CD1c-positive myeloid dendritic cell (primary cell): Measurements from ENCODE around the gene FUT7.
A peak's percentile ranks its signal among the peaks of the same experiment; 100 is the strongest.

Experiments
- DNase-seq: peaks from one replicate; pipeline ENCODE4 v3.0.0-alpha.2; 2016; ENCODE audit errors: extremely low spot score

FUT7 gene

GRCh38 chr9:137002646-137003041 lies 29.2 kb downstream of the FUT7 start:
- no peak for DNase-seq

GRCh38 chr9:137001857-137002645 lies 29.8 kb downstream of the FUT7 start:
- no peak for DNase-seq

- peak; percentile 72 for DNase-seq
Observed at GRCh38 chr9:137000177-137000930, 31.5 kb downstream of the FUT7 start.

DNA sequence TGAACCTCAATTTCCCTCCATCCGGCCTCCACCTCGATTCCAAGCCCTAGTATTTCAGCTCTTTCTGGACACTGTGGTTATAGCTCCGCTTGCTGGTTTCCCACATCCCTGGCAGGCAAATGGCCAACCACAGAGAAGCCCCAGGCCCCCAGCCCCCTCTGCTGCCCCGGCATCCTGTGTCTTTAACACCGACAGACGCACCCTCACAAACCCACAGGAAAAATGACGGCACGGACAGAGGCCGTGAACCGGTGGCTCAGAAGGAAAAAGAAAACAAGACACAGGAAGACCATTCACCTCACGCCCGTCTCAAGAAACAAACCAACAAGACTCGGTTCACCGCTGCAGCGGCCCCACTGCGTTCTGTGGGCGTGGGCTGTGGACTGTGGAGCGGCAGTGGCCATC lies 34.1 kb downstream of the FUT7 start:
- DNase-seq, result no peak

GRCh38 chr9:136997371-136997770 lies 34.5 kb downstream of the FUT7 start:
- DNase-seq, result no peak

GRCh38 chr9:136996361-136997292 lies 35.3 kb downstream of the FUT7 start, which contains the start of gene CLIC3:
Gene CLIC3 (minus strand): TSS chr9:136996568. CDS start chr9:136996543, 25 bp downstream.
- peak; percentile 56 for DNase-seq

- no peak for DNase-seq
Observed at GRCh38 chr9:136995772-136996311, 36.0 kb downstream of the FUT7 start.

GRCh38 chr9:136995362-136995761 lies 36.5 kb downstream of the FUT7 start:
- DNase-seq, result no peak

DNA sequence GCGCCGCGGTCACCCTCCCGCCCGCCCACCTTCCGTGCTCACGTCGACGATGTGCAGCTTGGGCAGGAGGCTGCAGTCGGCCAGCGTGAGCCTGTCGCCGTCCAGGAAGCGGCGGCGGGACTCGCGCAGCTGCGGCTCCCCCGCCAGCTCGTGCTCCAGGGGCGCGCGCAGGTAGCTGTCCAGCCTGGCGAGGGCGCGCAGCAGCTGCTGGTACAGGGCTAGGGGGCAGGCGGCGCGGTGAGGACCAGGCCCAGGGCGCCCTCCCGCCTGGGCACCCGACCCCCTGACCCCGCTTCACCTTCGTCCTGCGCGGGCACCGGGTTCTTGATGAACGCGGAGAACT lies 37.0 kb downstream of the FUT7 start:
- DNase-seq, result no peak

GRCh38 chr9:136994180-136994887 lies 37.6 kb downstream of the FUT7 start:
- DNase-seq, result no peak

DNA sequence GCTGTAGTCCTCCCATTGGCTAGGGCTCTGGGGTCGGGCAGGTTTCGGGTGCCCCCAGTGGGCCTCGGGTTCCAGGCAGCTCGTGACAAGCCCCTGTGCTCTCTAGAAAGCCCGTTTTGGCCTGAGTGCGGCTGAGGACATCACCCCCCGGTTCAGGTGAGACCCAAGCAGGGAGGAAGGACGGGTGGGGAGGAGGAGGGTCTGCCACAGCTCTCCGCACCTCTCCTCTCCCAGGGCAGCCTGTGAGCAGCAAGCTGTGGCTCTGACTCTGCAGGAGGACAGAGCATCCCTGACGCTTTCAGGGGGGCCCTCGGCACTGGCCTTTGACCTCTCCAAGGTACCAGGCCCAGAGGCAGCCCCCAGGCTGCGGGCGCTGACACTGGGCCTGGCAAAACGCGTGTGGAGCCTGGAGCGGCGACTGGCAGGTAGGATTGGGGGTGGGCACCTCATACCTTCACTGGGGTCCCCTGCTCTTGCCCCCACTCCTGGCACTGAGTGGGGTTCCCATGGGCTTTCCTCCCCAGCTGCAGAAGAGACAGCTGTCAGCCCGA lies 39.0 kb downstream of the FUT7 start:
- no peak for DNase-seq

DNA sequence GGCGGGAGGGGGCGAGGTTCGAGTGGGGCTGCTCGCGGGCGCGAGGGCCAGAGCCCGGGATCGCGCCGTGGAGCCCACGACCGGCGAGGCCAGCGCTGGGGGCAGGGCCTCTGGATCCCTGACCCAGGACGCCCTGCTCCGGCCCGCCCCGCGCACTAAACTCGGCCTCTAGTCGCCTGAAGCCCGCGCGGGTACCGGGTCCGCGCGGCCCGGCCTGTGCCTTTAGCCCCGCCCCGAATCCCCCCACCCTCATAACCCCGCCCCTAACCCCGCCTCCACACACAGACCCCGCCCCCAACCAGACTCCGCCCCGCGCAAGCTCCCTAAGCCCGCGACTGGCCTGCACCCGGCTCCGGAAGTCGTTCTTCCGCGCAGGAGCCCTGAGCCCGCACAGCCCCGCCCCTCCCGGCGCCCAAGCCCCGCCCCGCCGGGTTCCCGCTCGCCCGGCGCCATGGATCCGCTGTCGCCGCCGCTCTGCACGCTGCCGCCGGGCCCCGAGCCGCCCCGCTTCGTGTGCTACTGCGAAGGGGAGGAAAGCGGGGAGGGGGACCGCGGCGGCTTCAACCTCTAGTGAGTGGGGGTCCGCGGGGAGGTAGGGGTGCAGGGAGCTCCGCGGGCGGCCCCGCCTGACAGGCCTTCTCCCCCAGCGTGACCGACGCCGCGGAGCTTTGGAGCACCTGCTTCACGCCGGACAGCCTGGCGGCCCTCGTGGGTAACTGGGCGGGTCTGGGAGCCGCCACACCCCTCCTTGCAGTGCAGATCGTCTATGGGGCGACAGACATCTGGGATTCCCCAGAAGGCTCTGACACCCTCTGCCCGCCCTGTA lies 39.7 kb downstream of the FUT7 start, which contains the start of gene PAXX:
PAXX (plus strand) TSS at position 430 of the 826 bp plus-strand sequence; CDS start at position 452, 22 bp downstream.
- DNase-seq, result peak; percentile 95

- no peak for DNase-seq
Observed at GRCh38 chr9:136990242-136990911, 41.5 kb downstream of the FUT7 start.

DNA sequence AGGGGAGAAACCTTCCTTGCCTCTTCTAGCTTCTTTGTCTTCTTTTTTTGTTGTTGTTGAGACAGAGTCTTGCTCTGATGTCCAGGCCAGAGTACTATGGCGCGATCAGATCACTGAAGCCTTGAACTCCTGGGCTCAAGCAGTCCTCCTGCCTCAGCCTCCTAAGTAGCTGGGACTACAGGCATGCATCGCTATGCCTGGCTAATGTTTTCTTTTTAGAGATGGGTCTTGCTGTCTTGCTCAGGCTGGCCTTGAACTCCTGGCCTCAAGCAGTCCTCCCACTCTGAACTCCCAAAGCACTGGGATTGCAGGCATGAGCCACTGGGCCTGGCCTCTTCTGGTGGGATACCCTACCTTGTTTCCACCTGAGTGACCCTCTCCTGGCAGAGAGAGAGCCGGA lies 43.0 kb downstream of the FUT7 start:
- DNase-seq, result no peak

GRCh38 chr9:136985853-136986252 lies 46.0 kb downstream of the FUT7 start:
- DNase-seq, result no peak

- DNase-seq, result no peak
Observed at GRCh38 chr9:136985027-136985602, 46.8 kb downstream of the FUT7 start.

DNA sequence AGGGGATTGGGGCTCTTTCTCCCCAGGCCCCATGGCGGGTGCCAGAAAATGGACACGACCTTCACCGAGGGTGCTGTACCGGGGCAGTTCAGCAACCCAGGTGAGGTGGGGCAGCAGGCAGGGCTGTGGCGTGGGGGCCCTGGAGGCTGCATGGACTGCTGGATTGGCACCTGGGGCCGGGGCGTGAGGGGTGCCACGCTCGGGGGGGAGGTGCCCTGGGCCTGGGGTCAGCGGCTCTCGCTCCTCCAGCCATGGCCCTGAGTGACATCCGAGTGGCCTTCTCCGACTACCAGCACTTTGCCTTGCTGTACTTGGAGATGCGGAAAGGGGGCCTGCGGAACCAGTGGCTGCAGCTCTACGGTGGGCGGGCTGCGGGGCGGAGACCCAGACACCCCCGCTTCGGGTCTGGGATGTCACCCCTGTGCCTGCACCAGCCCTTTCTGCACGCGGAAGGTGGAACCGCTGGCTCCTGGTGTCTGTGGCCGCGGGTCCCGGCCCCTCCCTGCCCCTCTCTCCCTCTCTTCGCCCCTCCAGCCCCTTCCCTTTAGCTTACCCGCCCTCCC lies 47.3 kb downstream of the FUT7 start:
- DNase-seq, result no peak

- no peak for DNase-seq
Observed at GRCh38 chr9:136983656-136984314, 48.1 kb downstream of the FUT7 start.
